SKM-1 treated with dmso at 0.1 percent for 144 hours (cell line): ENCODE results near the gene COL20A1.
"Not testable (repeated sequence)": the region's sequence is repeated elsewhere in the genome, so short reads cannot be mapped to it uniquely, and the experiment has no call there.

Experiments used
- DNase-seq: peaks from one replicate; lab custom pipeline; 2025; ENCODE audit not compliant: unreplicated experiment; lab: John Stamatoyannopoulos, UW

Gene COL20A1

GRCh38 chr20:63290136-63290676, 2.8 kb upstream of the COL20A1 start:
- no peak for DNase-seq

DNA sequence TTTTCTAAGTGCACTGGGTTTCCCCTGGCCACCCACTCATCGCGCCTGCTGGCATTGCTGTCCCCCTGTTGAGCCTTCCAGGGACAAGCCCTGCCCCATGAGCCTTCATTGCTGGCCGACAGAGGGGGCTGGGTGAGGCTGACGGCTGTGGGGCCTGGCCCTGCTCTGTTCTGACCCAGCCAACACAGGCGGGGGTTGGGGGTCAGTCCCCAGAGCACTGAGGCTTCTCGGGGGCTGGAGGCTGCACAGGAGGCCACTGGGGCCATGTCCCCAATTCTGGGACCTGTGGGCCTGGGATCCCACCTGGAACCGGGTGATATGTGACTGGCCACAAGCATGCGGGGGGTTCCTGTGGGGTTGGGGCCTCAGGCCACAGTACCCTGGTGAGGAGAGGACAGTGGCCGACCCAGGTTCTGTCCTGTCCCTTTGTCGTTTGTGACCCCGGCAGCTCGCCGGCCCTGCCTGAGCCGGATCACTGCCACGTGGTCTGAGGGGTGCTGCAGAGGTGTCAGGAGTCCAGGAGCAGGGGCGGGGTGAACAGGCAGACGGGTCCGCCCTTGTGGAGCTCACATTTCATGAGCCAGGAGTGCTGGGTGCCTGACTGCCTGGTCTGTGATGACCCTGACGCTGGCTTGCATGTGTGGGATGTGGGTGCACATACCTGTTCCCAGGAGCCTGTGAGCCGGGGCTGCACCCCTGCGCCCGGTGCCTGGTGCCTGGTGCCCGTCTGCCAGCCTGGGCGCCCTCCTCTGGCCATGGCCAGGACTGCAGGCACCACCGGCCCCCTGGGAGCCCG, 2.1 kb upstream of the COL20A1 start:
- no peak for DNase-seq

DNA sequence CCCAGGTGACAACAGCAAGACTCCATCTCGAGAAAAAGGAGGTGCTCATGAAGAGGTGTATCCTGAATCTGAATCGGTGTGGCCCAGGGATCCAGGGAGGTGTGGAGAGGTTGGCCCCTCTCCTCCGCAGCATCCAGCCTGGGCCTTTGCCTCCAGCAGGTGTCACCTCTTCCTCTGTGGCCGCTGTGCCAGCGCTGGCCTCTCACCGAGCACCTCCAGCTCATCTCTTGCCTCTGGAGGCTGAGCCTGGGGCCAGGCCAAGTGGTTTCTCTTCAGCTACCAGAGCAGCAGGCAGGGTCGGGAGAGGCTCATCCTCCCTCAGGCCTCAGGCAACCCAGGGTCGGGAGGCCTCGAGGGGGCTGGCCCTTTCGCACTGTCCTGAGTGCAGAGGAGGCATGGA, 1.2 kb upstream of the COL20A1 start:
- no peak for DNase-seq

DNA sequence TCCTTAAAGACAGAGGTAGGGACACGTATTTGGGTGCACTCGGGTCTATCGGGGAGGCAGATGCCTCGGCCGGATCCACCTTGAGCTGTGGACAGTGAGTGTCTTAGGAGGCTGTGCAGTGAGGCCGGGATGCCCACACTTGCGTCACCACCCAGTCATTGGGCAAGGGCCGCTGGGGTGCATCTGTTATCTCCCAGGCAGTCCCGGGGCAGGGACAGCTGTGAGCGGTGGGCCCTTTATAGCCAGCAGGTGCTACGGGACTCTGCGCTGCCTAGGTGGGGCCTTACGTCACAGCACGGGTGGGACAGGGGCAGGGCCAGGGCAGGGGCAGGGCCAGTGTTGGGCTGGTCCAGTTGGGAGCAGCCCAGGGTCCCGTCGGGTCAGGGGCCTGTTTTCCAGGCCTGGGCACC, 689 bp upstream of the COL20A1 start:
- no peak for DNase-seq

DNA sequence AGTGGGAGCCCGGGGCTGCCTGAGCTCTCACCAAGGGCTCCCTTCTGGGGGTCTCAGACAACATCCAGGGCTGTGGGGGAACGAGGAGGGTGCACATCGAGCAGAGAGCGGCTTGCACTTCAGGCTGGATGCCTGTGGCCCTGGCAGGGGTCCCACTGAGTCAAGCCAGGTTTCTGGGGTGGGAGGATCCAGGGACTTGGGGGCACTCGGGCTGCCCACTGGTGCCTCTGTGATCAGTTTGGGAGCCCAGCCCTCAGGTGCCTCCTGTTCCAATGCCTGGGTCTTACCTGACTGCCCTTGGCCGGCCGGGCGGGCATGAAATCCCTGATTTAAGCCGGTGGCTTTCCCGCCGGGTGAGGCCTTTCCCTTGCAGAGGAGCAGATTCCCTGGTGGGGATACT, 470 bp downstream of the COL20A1 start:
- no peak for DNase-seq

DNA sequence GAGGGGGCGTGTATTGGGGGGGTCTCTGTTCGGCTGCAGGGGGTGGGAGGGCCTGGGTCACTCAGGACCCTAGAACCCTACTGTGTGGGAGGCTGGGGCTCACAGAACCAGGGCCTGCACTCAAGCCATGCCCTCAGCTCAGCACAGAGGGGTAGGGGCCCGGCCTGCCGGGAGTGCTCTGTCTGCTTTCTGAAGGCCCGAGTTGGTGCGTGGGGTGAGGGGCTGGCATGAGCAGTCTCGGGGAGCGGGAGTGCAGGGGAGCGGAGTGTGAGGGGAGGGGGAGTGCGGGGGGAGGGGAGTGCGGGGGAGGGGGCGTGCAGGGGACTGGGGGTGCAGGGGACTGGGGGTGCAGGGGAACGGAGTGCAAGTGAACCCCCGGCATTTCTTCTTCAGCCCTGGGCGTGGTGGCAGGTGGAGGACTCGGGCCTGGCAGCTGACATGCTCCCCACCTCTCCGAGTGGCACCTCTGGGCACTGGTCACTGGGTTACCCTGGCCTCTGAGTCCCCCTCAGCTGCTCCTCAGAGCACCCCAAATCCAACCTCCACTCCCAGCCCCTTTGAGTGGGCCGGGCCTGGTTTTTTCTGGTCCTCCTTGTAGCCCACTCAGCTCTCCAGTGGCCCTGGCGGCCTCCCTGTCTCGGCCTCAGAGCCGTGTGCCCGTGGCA, 1.0 kb downstream of the COL20A1 start:
- DNase-seq, result no peak

- DNase-seq, result no peak
Measured at GRCh38 chr20:63294536-63294900, 1.5 kb downstream of the COL20A1 start.

DNA sequence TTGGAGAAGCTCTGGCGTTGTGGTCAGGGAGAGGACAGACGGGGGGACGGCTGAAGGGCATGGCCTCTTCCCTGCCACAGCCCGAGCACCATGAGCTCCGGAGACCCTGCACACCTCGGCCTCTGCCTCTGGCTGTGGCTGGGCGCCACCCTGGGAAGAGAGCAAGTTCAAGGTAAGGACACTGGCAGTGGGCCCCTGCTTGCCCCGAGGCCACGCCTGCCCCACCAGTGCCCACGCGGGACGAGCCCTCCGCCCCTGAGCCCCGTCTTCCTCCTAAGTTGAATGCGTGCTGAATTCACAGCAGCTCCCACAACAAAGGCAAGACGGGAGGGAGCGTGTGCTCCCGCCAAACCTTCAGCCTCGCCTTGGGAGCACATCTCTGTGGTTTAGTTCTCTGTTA, 2.0 kb downstream of the COL20A1 start:
- no peak for DNase-seq

DNA sequence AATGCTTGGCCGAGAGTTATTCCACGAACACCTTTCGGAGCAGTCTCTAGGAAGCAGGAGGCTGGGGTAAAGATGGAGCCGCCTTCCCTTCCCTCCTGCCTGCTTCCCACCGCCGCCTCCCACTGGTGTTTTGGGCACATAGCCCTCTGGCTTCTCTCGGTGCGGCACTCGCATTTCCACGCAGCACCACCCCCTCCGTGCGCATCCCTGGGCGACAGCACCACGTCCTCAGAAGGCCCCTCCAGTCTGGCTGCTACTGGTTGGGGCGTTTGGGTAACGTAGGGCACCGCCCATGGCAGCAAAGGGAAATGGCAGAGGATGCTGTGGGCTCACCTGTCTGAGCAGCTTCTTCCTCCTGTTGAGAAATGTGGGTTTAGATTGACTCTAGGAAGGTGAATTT, 2.4 kb downstream of the COL20A1 start:
- no peak for DNase-seq

DNA sequence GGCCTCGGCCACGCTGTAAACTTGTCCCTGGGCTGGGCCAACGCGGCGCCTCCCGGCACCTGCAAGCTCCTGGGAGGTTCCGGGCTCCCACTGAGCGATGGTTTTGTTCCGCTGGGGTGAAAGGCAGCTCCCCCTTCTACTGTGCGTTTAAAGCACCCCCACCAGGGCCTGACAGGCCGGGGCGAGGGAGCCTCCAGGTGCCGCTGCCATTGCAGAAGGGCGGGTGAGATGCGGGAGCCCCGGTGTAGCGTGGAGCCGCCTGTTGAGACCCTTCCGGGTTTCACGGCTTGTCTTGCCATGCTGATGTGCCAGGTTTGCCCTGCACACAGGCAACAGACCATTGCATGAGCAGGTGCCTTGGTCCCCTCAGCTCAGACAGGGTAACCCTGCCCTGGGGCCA, 2.9 kb downstream of the COL20A1 start:
- no peak for DNase-seq

DNA sequence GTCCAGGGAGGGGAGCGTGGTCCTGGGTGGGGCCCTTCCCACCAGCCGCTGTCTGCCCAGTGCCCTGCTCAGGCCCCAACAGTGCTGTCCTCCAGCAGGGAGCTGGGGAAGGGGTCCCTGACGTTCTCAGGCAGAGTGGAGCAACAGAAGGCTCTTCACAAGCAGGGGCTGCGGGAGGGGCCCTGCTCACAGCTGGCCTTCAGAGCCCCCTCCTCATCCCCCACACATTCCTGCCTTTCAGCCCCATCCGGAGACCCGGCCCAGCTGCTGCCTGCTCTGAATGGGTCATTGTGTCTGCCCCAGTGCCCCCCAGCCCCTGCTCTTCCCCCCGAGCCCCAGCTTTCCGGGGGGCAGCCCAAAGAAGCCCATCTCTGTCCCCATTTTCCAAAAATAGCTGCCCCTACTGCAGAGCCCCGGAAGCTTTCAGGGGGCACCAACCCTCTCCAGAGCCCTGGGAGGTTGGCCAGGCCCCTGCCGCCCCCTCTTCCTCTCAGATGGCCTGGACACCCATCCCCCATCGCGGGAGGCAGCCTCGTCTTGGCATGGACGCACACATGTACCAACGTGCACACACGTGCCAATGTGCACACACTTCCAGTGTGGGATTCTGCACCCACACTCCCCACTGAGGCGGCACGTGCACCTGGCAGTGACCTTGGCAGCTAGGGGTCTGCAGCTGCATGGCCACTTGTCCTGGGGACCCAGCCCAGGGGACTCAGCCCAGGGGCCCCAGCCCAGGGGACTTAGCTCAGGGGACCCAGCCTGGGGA, 3.7 kb downstream of the COL20A1 start:
- DNase-seq, result no peak

- no peak for DNase-seq
Measured at GRCh38 chr20:63297371-63297781, 4.4 kb downstream of the COL20A1 start.

- no peak for DNase-seq
Measured at GRCh38 chr20:63297796-63298572, 5.0 kb downstream of the COL20A1 start.

DNA sequence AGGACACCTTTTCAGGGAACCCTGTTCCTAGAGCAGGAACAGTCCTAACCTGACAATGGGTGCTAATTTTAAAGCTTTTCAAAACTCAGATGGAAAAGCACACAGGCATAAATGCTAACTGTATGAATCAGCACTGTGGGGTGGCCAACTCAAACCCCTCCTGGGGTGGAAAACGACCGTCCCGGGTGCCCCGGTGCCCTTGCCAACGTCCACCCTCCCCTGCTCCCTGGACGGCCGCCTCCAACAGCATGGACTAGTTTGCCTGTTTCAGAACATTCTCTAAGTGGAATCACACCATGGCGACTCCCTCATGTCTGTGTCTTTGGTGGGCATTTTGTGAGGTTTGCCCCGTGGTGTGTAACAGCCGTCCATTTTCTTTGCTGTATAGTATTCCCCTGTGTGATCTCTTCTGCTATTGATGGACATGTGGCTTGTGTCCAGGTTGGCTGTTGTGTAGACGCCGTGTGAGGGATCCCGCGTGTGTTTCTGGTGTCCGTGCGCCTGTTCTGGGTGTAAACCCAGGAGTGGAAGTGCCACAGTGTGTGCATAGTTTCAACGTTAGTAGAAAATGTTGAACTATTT, 5.8 kb downstream of the COL20A1 start:
- DNase-seq, result no peak

GRCh38 chr20:63301671-63302070, 8.7 kb downstream of the COL20A1 start:
- DNase-seq, result no peak

GRCh38 chr20:63303095-63303666, 10.2 kb downstream of the COL20A1 start:
- no peak for DNase-seq

DNA sequence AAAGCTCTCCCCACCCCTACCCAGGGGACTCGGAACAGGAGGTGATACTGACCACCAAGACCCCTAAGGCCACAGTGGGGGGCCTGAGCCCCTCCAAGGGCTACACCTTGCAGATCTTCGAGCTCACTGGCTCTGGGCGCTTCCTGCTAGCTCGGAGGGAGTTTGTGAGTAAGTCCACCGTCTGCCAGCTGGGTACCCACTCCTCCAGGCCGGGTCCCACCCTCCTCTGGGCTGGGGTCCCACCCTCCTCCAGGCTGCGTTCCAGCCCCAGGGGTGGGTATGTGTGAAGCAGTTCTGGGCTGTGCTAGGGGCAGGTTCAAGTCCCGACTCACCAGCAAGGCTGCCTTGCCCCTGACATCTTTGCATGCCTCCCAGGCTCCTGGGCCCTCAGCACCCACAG, 12.4 kb downstream of the COL20A1 start:
- no peak for DNase-seq

DNA sequence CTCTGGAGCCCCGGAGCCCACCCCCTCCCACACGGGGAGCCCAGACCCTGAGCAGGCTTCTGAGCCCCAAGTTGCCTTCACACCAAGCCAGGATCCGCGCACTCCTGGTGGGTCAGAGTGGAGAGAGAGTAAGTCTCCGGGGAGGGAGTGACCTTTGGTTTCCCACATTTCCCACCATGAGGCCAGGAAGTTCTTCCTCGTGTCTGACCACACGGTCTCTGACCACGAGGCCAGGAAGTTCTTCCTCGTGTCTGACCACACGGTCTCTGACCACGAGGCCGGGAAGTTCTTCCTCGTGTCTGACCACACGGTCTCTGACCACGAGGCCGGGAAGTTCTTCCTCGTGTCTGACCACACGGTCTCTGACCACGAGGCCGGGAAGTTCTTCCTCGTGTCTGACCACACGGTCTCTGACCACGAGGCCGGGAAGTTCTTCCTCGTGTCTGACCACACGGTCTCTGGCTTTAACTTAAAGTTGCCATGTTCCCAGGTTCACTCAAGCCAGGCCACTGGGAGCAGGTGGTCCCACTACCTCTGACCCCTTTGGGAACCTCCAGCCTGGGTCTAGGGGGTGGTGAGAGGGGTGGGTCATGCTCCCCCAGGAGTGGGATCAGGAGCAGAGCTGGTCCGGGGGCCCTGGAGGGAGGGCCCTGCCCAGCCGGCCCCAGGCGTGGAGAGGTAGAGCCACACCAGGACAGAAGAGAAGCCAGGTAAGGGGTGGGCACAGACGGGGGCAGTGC, 13.1 kb downstream of the COL20A1 start:
- DNase-seq, result not testable (repeated sequence)

DNA sequence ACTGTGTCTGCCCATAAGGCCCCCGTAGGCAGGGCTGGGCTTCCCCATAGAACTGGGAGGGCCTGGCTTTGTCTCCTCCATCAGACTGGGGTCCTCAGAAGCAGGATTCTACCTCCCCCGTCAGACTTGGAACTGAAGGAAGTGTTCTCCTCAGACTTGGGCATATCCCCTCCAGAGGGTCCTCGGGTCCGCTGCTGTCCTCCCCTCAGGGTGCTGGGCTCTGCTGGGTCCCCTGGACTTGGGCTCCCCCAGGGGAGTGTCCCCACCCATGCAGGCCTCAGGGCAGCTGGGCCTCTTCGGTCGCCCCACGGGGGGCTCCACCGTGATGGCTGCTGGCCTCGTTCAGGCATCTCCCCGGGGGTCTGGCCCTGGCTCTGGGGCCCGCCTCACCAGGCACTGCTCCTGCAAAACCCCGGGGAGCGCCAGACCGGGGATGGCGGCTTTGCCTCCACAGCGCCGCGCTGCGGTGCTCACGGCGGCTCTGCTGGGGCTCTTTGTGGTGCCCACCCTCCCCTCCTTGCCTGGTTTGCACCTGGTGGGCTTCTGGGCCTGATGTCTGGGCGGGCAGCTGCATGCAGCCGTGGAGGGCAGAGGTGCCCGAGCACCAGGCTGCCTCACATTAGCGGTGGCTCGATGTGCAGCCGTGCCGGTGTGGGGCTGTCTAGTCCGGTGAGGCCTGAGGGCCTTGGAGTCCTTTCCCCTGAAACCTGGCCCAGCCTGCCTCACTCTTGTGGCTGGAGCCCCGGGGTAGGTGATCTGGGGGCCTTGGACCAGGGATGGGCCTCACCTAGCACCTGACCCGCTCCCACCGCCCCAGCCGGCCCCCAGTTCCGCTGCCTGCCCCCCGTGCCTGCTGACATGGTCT, 13.9 kb downstream of the COL20A1 start:
- no peak for DNase-seq
